Adipose tissue (tissue), 3 donors: ENCODE measurements around the gene HTR4. TPM values are rescaled to one million over a fixed set of nuclear protein-coding genes. Genes with fewer than 3 reads are reported as not detected.

Experiments used
- H3K27ac ChIP-seq: one replicate; pipeline ENCODE4 v1.5.1; 2013; ENCODE audit warnings: low read depth, low read length
- WGBS, 3 donors: extraction: QIAGEN DNeasy Blood & Tissue Kit; methylation state at CpG; one replicate each; pipeline ENCODE4 v1.1.7; 2013; 5-methylcytosine and 5-hydroxymethylcytosine counted together
- polyA plus RNA-seq, 3 donors: library from polyadenylated mRNA; stranded (reverse); fragments of 200-250 nt; gene quantifications; one replicate each; pipeline ENCODE4 v1.2.3, GENCODE V29; 2013
- donor health status: healthy with polysubstance abuse.
- donor health status: Bipolar disorder and iron deficiency.
- donor health status: healthy.

The HTR4 gene, protein sequence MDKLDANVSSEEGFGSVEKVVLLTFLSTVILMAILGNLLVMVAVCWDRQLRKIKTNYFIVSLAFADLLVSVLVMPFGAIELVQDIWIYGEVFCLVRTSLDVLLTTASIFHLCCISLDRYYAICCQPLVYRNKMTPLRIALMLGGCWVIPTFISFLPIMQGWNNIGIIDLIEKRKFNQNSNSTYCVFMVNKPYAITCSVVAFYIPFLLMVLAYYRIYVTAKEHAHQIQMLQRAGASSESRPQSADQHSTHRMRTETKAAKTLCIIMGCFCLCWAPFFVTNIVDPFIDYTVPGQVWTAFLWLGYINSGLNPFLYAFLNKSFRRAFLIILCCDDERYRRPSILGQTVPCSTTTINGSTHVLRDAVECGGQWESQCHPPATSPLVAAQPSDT
- polyA plus RNA-seq = not detected

DNA sequence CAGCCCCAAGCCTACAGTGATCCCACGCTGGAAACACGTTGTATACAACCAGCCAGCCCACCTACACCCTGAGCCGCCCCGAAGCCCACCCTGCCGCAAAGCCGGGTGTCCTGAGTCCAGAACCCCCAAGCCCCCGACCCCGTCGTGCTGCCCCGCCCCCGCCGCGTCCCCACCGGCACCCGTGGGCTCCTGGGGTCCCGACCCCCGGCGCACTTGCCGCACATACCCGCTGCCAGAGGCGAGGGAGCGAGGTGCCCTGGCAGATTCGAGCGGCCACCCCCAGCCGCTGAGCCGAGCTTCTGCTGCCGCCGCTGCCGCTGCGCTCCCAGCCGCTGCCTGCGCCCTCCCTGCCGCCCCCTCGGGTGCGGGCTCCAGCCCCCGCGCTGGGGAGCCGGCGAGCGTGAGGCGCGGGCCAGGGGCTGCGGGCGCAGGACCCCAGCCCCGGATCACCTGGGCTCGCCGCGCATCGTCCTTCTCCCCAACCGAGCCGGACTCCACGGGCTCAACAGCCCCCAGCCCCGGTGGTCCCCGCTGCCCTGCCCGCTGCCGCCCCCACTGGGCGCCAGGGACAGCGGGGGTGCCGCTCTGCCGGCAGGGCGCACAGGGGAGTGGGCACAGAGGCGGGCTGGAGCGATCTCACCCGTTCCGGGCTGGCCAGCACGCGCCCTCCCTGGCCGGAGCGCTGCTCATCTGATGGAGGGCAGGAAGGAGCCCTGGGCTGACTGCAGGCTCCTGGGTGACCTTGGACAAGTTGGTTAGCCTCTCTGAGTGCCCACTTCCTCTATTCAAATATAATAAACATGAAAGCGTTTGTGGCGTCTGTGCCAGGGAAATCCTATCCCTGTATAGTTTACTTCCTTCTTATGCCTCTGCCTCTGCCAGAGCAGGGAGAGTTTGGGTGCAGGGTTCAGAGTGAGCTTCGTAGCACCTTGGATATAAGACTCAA lies at the start of gene HTR4:
TSS of gene HTR4 (minus strand) at position 692 of the 946 bp plus-strand sequence. CDS start 17,513 bp downstream, outside the sequence.
- H3K27ac ChIP-seq = no peak within 1 kb of the TSS
- 4 to 5% (median 5%) methylated on average over 51 to 72 of the region's 72 CpGs for WGBS, 3 donors

- no peak overlapping the region for H3K27ac ChIP-seq
Measured at GRCh38 chr5:148702019-148702596, 47.8 kb upstream of the HTR4 start.

- H3K27ac ChIP-seq = no peak overlapping the region
- 46 to 62% (median 48%) methylated on average over 3 of the region's 3 CpGs for WGBS, 3 donors
Measured at GRCh38 chr5:148699028-148699427, 44.7 kb upstream of the HTR4 start.

DNA sequence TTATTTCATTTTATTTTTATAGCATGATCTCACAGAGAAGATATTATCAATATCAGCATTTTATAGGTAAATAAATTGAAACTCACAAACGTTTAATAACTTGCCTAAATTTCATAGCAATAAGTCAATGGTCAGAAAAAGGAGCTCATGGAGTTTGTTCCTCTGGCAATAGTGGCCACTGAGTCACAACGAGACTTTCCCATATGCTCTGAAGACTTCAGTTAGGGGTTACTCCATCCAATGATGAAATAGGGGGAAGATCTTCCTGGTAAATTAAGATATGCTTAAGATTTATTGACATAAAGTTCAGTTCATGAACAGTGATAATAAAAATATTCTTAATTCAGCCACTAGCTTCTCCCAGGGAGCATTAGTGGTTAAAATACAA lies 43.5 kb upstream of the HTR4 start:
- no peak overlapping the region for H3K27ac ChIP-seq
- WGBS, 3 donors = 57 to 68% (median 58%) methylated on average over 2 of the region's 2 CpGs

DNA sequence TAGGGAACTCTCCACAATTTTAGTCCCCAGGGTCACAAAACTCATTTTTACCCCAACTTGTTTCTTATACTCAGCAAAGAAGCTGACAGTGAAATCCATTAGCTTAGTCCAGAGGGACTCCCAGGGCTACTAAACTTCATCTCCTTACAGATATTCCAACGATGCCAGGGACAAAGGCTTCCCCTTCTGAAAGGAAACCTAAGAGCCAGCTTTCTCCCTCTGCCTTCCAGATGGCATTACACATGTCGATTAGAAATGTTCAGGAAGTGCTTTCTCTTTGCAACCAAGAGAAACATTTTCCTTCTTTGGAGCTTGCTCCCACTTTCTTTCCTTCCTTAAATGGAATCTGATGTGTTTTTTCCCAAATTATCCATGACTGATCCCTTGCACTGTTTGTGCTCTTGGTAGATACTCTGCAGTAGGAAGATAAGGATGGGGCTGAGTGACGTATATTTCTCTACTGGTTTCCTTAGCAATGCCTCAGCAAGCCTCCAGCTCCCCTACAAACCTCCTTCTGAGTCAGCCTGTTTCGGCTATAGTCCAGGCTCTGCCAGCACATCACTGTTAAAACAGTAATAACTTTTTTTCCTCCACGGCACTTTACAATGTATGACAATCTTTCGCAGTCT lies 43.0 kb upstream of the HTR4 start:
- WGBS, 3 donors = 62 to 73% (median 62%) methylated on average over 6 of the region's 6 CpGs
- no peak overlapping the region for H3K27ac ChIP-seq

DNA sequence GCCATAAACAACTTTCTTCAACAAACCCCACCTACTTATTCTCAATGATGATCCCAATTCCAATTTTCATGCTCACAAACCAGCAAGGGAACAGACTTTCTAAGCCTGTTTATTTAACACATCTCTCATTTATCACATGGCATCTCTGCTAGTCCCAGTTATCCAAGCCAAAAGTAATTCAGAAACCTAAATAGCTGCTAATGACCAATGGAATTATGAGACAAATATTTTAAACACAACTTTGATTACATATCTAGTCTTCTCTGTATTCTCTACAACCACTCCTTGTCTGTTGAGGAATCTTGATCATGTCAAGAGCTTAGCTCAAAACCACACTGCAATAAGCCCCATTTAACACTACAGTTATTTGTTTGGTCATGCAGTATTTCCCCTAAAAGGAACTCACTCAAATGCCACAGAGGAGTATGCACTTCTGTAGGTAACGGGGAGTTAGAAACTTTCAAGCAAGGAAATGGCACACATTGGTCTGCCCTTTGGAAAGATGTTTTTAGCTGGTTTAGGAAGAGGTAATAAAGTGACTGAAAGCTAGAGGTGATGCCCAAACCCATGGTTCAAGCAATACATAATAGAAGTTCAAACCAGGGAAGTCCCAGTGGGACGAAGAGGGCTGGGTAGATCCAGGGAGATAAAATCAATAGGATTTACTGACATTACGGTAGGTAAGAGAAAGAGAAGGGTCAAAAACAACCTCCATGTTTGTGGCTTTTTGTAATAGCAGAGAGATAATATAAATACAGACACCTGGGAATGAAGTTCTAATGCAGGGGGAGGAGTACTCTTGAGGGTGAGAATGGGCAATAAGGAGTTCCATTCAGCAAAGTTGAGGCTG lies 42.1 kb upstream of the HTR4 start:
- WGBS, 3 donors = 87 to 91% (median 89%) methylated on average over 3 of the region's 3 CpGs
- H3K27ac ChIP-seq = no peak overlapping the region

- 73 to 85% (median 78%) methylated on average over 1 of the region's 1 CpG for WGBS, 3 donors
- no peak overlapping the region for H3K27ac ChIP-seq
Measured at GRCh38 chr5:148690945-148691344, 36.6 kb upstream of the HTR4 start.

DNA sequence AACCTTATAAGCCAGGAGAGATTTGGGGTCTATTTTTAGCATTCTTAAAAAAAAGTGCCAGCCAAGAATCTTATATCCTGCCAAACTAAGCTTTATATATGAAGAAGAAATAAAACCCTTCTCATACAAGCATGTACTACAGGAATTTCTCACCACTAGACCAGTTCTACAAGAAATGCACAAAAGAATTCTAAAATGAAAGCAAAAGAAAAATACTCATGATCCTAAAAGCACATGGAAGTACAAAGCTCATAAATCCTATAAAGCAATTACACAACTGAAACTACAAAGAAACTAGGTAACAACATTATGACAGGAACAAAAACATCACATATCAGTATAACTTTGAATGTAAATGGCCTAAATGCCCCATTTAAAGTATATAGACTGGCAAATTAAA lies 34.5 kb upstream of the HTR4 start:
- H3K27ac ChIP-seq = no peak overlapping the region

- 88 to 90% (median 88%) methylated on average over 2 of the region's 2 CpGs for WGBS, 3 donors
- no peak overlapping the region for H3K27ac ChIP-seq
Measured at GRCh38 chr5:148687871-148688270, 33.5 kb upstream of the HTR4 start.

DNA sequence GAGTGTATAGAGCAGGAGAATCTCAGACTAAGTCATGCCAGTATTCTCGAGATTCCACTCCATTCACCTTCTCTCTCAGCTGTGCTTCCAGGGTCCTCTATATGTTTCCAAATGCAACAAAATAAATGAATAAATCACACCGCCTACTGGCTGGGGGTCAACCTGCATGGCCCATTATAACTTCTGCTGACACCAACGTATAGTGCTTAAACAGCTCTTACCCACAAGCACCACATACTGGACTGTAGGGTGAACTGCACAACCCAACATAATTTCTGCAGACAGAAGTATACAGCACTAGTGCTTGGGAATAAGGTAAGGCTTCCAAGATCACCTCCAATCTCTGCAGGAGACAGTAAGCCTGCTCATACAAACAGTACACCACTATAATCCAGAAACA lies 33.1 kb upstream of the HTR4 start:
- H3K27ac ChIP-seq = no peak overlapping the region
- WGBS, 3 donors = 59 to 61% (median 60%) methylated on average over 3 of the region's 3 CpGs

DNA sequence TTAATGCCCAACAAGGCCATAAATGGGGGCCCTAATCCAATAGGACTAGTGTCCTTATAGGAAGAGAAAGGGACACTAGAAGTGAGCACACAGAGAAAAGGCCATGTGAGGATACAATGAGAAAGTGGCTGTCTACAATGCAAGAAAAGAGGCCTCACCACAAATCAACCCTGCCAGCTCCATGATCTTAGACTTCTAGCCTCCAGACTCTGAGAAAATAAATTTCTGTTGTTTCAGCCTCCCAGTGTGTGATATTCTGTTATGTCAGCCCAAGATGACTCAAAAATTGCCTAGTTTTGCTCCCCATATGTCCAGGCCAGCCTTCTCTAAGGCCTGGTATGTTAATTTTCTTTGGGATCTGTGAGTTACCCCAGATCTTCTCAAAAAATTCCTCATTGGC lies 32.3 kb upstream of the HTR4 start:
- H3K27ac ChIP-seq = no peak overlapping the region

DNA sequence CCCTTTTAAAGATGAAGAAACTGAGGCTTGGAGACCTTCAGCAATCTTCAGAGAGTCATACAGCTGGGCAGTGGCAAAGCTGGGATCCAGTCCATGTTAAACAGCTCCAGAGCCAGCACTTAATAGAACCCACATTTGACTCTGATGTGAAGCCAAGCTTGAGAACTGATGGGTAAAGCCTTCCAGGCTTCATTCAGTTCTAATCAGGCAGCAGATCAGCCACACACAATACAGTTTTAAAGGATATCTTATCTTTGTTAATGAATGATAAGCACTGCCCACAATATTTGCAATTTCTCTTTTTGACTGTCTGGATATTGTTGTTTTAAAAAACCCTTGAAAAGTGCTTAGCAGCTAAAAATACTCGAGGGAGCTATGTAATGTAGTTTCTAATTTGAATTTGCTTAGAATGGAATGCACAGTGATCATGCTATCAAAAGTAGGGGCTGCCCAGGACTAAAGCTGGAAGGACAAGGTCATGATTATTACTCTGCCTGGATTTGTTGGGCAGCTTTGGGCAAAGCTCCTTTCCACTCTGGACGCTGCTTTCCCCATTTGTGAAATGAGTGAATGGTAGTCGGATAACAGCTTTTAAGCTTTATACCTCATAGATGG lies 31.3 kb upstream of the HTR4 start:
- no peak overlapping the region for H3K27ac ChIP-seq
- WGBS, 3 donors = 53 to 72% (median 63%) methylated on average over 3 of the region's 3 CpGs

GRCh38 chr5:148684528-148684927 lies 30.2 kb upstream of the HTR4 start:
- 41 to 66% (median 49%) methylated on average over 2 of the region's 2 CpGs for WGBS, 3 donors

GRCh38 chr5:148683651-148684050 lies 29.3 kb upstream of the HTR4 start:
- 87 to 93% (median 90%) methylated on average over 2 of the region's 2 CpGs for WGBS, 3 donors
- no peak overlapping the region for H3K27ac ChIP-seq

More at GRCh38 chr5:148684528-148684927, 30.2 kb upstream of the HTR4 start:
- no peak overlapping the region for H3K27ac ChIP-seq

DNA sequence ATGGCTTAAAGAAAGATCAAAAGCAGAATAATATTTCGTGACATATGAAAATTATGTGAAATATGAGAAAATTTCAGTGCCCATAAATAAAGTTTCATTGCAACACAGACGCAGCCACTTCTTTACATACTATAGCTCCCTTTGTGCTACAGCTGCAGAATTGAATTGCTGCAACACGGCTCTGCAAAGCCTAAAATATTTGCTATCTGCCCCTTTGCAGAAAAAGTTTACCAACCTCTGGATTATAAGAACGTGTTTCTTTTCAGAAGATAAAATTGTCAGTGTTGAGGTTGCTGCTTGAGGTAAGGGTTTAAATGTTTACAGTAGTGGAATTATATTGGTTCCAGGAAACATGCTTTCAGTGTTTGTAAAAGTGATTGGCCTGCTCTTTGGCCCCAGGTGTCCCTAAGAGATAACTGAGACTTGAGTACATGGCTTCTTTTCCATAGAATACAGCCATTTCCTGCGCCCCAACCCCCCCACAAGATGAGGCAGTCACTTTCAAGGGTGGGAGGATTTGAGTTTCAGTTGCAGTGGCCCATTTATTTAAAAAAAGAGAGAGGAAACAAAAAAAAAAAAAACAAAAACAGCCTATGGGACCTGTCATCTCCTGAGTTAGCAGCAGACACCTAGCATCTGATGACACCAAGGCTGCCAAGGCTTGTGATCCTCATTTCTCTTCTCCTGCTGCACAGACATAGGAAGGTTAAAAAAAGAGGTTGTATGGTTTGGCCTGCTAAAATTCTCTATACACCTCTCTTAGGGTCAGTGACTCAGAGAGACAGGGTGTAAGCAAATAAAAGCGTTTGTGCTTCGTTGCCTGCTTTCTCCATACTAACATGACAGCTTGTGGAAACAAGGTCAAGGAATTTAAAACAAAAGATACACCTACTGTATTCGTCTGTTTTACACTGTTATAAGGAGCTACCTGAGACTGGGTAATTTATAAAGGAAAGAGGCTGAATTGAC lies 28.0 kb upstream of the HTR4 start:
- 47 to 59% (median 52%) methylated on average over 8 of the region's 8 CpGs for WGBS, 3 donors
- H3K27ac ChIP-seq = no peak overlapping the region
